Colonic mucosa (tissue), 4 donors: ENCODE measurements around the gene SEMA6B. TPM values are rescaled to one million over a fixed set of nuclear protein-coding genes. Genes with fewer than 3 reads are reported as not detected.

Experiments used
- DNase-seq: peaks from one replicate; pipeline ENCODE4 v3.0.0-alpha.2; 2020
- H3K27ac ChIP-seq: fragments of 200-600 bp; one replicate; pipeline ENCODE4 v1.8.0; 2021
- H3K27me3 ChIP-seq: fragments of 200-600 bp; one replicate; pipeline ENCODE4 v1.8.0; 2021
- H3K36me3 ChIP-seq: fragments of 200-600 bp; one replicate; pipeline ENCODE4 v1.8.0; 2021
- H3K4me1 ChIP-seq: fragments of 200-600 bp; one replicate; pipeline ENCODE4 v1.8.0; 2021; ENCODE audit warnings: mild to moderate bottlenecking
- H3K4me3 ChIP-seq: fragments of 200-600 bp; one replicate; pipeline ENCODE4 v1.8.0; 2021
- H3K9ac ChIP-seq, 2 donors: one replicate each; pipeline ENCODE4 v1.7.0; 2013; ENCODE audit warnings: control low read depth in 2 of 2, low read depth in 2 of 2, low read length in 2 of 2
- H3K9me3 ChIP-seq: fragments of 200-600 bp; one replicate; pipeline ENCODE4 v1.8.0; 2021
- CTCF ChIP-seq: fragments of 200-600 bp; IDR thresholded peaks from one replicate; pipeline ENCODE4 v1.8.0; 2022; ENCODE audit warnings: antibody characterized with exemption, mild to moderate bottlenecking
- intact Hi-C: fragments of 100-400 bp; cut with DNase I; formaldehyde crosslinking; loops from one replicate; pipeline ENCODE4 v1.14.1; 2022
- total RNA-seq, 2 donors: library from RNA; stranded (reverse); fragmentation: NEBNext Ultra II Directional in 1 of 2; extraction: Animal tissue kit (Norgen Biotek cat#: 25700) in 1 of 2; gene quantifications; one replicate each; pipeline ENCODE4 v1.2.1, GENCODE V29; 2021
- donor health status: healthy.
- donor health status: DM: no; HTN: no; CAD: no.
- donor health status: DM: no; HTN: no; CAD: no.

SEMA6B gene
- total RNA-seq, 2 donors from 2014 or later: 1.3 to 5.6 TPM

DNA sequence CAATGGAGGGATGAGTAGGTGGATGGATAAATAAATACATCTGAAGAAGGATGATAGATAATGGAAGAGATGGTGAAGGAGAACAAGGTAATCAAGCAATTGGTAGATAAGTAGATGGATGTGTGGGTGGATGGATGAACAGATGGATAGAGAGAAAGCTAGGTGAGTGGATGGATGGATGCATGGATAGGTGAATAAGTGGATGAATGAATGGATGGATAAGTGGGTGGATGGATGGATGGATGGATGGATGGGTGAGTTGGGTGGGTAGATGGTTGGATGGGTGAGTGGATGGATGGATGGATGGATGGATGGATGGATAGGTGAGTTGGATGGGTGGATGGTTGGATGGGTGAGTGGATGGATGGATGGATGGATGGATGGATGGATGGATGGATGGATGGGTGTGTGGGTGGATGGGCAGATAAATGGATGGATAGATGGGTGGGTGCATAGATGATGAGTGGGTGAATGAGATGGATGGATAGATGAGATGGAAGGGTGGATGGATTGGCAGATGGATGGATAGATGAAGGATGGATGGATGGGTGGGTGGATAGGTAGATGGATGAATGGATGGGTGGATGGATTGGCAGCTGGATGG is 6.3 kb downstream of the SEMA6B start:
- H3K4me1 ChIP-seq: no peaks in the 10 kb centered on the region

GRCh38 chr19:4552525-4552819 is 7.0 kb downstream of the SEMA6B start:
- no peaks in the 10 kb centered on the region for H3K27me3 ChIP-seq
- no peak overlapping the region for H3K9ac ChIP-seq
- intact Hi-C loops: no loop called here
- H3K9me3 ChIP-seq: no peaks in the 10 kb centered on the region
- no peaks in the 10 kb centered on the region for H3K36me3 ChIP-seq
- no peak overlapping the region for H3K27ac ChIP-seq
- no peaks in the 10 kb centered on the region for H3K4me1 ChIP-seq
- no peak for TF ChIP-seq CTCF
- no peak for DNase-seq
- H3K4me3 ChIP-seq: no peak overlapping the region

More for the DNA sequence above, 6.3 kb downstream of the SEMA6B start:
- no peak overlapping the region for H3K27ac ChIP-seq
- intact Hi-C loops: no loop called here
- no peak overlapping the region for H3K4me3 ChIP-seq
- H3K9ac ChIP-seq: no peak overlapping the region
- no peak for DNase-seq
- no peaks in the 10 kb centered on the region for H3K9me3 ChIP-seq
- no peaks in the 10 kb centered on the region for H3K36me3 ChIP-seq
- no peak for TF ChIP-seq CTCF
- H3K27me3 ChIP-seq: no peaks in the 10 kb centered on the region

- Histone ChIP-seq H3K9ac (no peak overlapping the region), H3K27ac (no peak overlapping the region), H3K4me1 (peaks cover 3% of the 10 kb centered on the region), H3K36me3 (no peaks in the 10 kb centered on the region), H3K9me3 (no peaks in the 10 kb centered on the region), H3K27me3 (no peaks in the 10 kb centered on the region), H3K4me3 (no peak overlapping the region)
- intact Hi-C loops: no loop called here
- no peak for TF ChIP-seq CTCF
- DNase-seq: no peak
These were observed 8.9 kb downstream of the SEMA6B start for GRCh38 chr19:4550479-4551050.

DNA sequence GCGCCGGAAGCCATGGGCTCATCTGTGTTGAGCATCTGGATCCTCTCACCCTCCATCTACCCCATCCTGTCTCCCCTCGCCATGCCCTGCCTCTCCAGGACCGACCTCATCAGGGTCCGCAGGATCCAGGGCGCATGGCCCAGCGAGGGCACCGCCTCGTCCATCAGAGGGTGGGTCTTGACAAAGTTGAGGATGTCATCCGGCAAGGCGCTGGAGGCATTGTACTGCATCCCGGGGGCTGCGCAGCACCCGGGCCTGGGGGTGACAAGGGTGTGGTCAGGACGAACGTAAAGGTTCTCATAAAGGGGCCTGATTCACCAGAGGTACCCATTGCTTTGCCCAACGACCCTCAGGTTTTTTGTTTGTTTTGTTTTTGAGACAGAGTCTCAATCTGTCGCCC is 9.5 kb downstream of the SEMA6B start:
- no peaks in the 10 kb centered on the region for H3K36me3 ChIP-seq
- peaks cover 3% of the 10 kb centered on the region for H3K4me1 ChIP-seq
- no peaks in the 10 kb centered on the region for H3K9me3 ChIP-seq
- H3K27me3 ChIP-seq: no peaks in the 10 kb centered on the region
- DNase-seq: no peak
- no peak overlapping the region for H3K9ac ChIP-seq
- no peak for TF ChIP-seq CTCF
- H3K4me3 ChIP-seq: no peak overlapping the region
- H3K27ac ChIP-seq: no peak overlapping the region
- intact Hi-C loops: no loop called here

DNA sequence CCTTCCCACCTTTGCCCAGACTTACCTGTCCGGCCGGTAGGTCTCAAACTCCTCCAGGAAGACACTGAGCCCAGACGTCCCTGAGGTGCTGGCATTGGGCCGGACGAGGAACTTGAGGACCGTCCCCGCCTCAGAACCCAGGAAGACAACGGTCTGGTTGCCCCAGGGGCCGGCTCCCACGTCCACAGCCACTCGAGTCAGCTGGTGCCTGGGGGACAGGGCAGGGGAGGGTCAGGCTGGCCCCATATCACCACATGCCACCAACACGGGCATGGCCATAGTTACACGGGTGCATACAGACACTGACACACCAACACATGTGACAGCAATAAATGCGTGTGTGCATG is 11.3 kb downstream of the SEMA6B start:
- intact Hi-C loops: no loop called here
- no peak for DNase-seq

More for the DNA sequence above, 11.3 kb downstream of the SEMA6B start:
- Histone ChIP-seq H3K4me3 (no peak overlapping the region), H3K4me1 (peaks cover 3% of the 10 kb centered on the region), H3K9ac (no peak overlapping the region), H3K36me3 (no peaks in the 10 kb centered on the region), H3K9me3 (no peaks in the 10 kb centered on the region), H3K27me3 (no peaks in the 10 kb centered on the region), H3K27ac (no peak overlapping the region)
- no peak for TF ChIP-seq CTCF
